ENCODE measurements around the gene CABP7.

- TF ChIP-seq CTCF (IDR thresholded peaks at IDR 0.05) (no peak), POLR2A (IDR thresholded peaks at IDR 0.05) (no peak)
These were observed 19.0 kb upstream of the CABP7 start for GRCh38 chr22:29700900-29701154.

Data from adrenal gland (tissue), 5 donors.